MCF 10A (cell line): ENCODE data around the gene TRIM8. TPM values are rescaled to one million over a fixed set of nuclear protein-coding genes. Genes with fewer than 3 reads are reported as not detected.
A peak's percentile ranks its signal among the peaks of the same experiment; 100 is the strongest.

ENCODE experiments used
- BruUV-seq: library from RNA; stranded (reverse); fragments of 400-500 nt; replicated peaks from 2 replicates; lab custom pipeline; 2021; lab: Mats Ljungman, UMichigan
- CTCF ChIA-PET: fragments of 300-600 bp; sonication (Branson Sonifier 250); formaldehyde crosslinking; extraction: SDS; loops from one replicate; lab custom pipeline; 2021; ENCODE audit warnings: antibody characterized with exemption, inconsistent platforms; lab: Yijun Ruan, JAX
- POLR2A ChIA-PET: fragments of 300-600, 350-650 bp; sonication (Branson Sonifier 250); formaldehyde crosslinking; extraction: SDS; loops from one replicate; lab custom pipeline; 2020; ENCODE audit warnings: antibody characterized with exemption, inconsistent platforms; lab: Yijun Ruan, JAX
- DNase-seq: peaks from one replicate; pipeline ENCODE4 v3.0.0-alpha.2; 2018; ENCODE audit not compliant: unreplicated experiment
- H3K27ac Mint-ChIP-seq: one replicate; pipeline ENCODE4 v1.8.0; 2022; ENCODE audit warnings: mild to moderate bottlenecking, low read depth, mixed read lengths; ENCODE audit not compliant: unreplicated experiment
- H3K27me3 Mint-ChIP-seq: one replicate; pipeline ENCODE4 v1.8.0; 2022; ENCODE audit warnings: mixed read lengths; ENCODE audit not compliant: insufficient read depth, unreplicated experiment
- H3K36me3 Mint-ChIP-seq: one replicate; pipeline ENCODE4 v1.8.0; 2022; ENCODE audit warnings: mild to moderate bottlenecking, moderate library complexity, mixed read lengths; ENCODE audit not compliant: insufficient read depth, unreplicated experiment
- H3K4me1 Mint-ChIP-seq: one replicate; pipeline ENCODE4 v1.8.0; 2022; ENCODE audit warnings: mixed read lengths; ENCODE audit not compliant: insufficient read depth, unreplicated experiment
- H3K4me3 Mint-ChIP-seq: one replicate; pipeline ENCODE4 v1.8.0; 2022; ENCODE audit warnings: mild to moderate bottlenecking, moderate library complexity, mixed read lengths; ENCODE audit not compliant: unreplicated experiment
- H3K9me3 Mint-ChIP-seq: one replicate; pipeline ENCODE4 v1.8.0; 2022; ENCODE audit warnings: mixed read lengths; ENCODE audit not compliant: unreplicated experiment
- intact Hi-C: fragments of 100-400 bp; cut with micrococcal nuclease; formaldehyde crosslinking; loops from 2 replicates; pipeline ENCODE4 v1.14.1; 2022
- total RNA-seq: library from RNA; stranded (reverse); gene quantifications from 2 replicates; pipeline ENCODE4 v1.2.3, GENCODE V29; 2022
- TF ChIP-seq, protein P1 (sequence below): fragments of 200-600 bp; IDR thresholded peaks from one replicate; pipeline ENCODE4 v1.8.0; 2022; ENCODE audit warnings: antibody characterized with exemption, mild to moderate bottlenecking; ENCODE audit not compliant: unreplicated experiment

TRIM8 gene
- total RNA-seq, 1 experiment from 2014 or later, result 78.1 TPM

DNA sequence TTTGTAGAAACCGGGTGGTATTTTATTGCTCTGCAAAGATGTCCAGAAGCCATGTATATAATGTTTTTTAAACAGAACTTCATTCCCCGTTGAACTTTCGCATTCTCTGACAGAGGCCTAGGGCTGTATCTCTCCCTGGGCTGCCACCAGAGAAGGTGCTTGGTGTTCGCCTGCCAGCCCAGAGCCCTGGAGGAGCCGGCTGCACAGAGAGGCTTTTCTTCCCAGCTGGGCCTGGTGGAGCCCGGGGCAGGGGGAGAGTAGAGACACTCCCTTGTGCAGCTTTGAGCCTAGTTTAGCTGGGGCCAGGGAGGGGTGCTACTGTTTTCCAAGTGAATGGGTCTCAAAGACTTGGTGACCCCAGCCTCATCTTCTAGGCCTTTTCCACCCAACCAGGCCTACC lies 13.6 kb upstream of the TRIM8 start:
- CTCF ChIA-PET, result interaction anchor here (0.8 kb wide), 1 partner anchor 25 kb away, joined by 3 read pairs; no protein-coding TSS in a partner anchor
- H3K36me3 Mint-ChIP-seq, result no peaks in the 10 kb centered on the region
- H3K27ac Mint-ChIP-seq, result peak overlapping the region; percentile 53
- no peaks in the 10 kb centered on the region for H3K9me3 Mint-ChIP-seq
- DNase-seq, result no peak
- H3K27me3 Mint-ChIP-seq, result no peaks in the 10 kb centered on the region
- H3K4me3 Mint-ChIP-seq, result no peak overlapping the region
- peaks cover 47% of the 10 kb centered on the region for H3K4me1 Mint-ChIP-seq
- intact Hi-C loops, result no loop called here
- no TSS peak for BruUV-seq
- TF ChIP-seq, protein P1, sequence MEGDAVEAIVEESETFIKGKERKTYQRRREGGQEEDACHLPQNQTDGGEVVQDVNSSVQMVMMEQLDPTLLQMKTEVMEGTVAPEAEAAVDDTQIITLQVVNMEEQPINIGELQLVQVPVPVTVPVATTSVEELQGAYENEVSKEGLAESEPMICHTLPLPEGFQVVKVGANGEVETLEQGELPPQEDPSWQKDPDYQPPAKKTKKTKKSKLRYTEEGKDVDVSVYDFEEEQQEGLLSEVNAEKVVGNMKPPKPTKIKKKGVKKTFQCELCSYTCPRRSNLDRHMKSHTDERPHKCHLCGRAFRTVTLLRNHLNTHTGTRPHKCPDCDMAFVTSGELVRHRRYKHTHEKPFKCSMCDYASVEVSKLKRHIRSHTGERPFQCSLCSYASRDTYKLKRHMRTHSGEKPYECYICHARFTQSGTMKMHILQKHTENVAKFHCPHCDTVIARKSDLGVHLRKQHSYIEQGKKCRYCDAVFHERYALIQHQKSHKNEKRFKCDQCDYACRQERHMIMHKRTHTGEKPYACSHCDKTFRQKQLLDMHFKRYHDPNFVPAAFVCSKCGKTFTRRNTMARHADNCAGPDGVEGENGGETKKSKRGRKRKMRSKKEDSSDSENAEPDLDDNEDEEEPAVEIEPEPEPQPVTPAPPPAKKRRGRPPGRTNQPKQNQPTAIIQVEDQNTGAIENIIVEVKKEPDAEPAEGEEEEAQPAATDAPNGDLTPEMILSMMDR, result no peak
- POLR2A ChIA-PET, result no interaction called here

GRCh38 chr10:102631525-102632393 lies 12.5 kb upstream of the TRIM8 start:
- Mint-ChIP-seq H3K4me3 (no peak overlapping the region), H3K27me3 (no peaks in the 10 kb centered on the region), H3K9me3 (no peaks in the 10 kb centered on the region), H3K4me1 (peaks cover 45% of the 10 kb centered on the region), H3K27ac (peak overlapping the region; percentile 20), H3K36me3 (no peaks in the 10 kb centered on the region)
- intact Hi-C loops, result no loop called here
- ChIA-PET CTCF (interaction anchor here (0.7 kb wide), 1 partner anchor 461 kb away, joined by 3 read pairs; no protein-coding TSS in a partner anchor), POLR2A (interaction anchor here (0.6 to 1.7 kb wide), 3 partner anchors 10 to 112 kb away, joined by 3 to 8 read pairs (median 3); partner anchors contain the start of gene WBP1L)
- no peak for DNase-seq
- no TSS peak for BruUV-seq
- TF ChIP-seq, protein P1, result no peak

DNA sequence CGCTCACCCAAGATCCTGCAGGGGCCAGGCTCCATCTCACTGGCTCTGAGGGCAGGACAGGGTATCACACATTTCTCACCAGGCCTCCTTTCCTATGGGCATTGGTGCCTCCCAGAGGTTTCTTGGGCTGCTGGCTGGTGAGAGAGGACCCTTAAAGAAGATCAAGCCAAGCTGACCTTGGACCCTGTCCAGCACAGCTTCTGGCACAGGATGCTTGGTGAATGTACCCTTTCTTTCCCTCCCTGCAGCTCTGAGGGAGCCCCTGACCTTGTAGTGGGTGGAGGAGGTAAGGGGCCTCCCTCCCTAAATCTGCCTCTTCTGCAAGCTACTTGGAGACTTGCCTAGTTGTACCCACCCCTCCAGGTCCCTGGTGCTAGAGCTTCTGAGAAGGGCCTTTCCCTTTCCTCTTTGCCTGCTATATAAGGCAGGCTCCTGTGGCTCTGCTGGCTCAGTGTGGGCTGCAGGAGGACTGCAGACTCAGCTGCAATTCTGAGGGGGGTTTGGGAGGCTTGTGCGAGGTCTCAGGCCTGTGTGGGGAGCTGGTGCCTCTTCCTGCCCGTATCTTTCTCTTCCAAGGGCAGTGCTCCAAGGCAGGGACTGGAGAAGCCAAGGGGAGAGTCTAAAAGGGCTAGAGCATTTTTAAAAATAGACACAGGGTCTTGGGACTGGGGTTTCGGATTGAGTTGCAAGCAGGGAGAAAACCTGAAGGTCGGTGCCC lies 11.7 kb upstream of the TRIM8 start:
- H3K9me3 Mint-ChIP-seq, result no peaks in the 10 kb centered on the region
- no peaks in the 10 kb centered on the region for H3K27me3 Mint-ChIP-seq
- H3K4me1 Mint-ChIP-seq, result peaks cover 44% of the 10 kb centered on the region
- H3K4me3 Mint-ChIP-seq, result no peak overlapping the region
- TF ChIP-seq, protein P1, result no peak
- CTCF ChIA-PET, result interaction anchor here (0.6 to 0.7 kb wide), 2 partner anchors 33 to 461 kb away, joined by 3 read pairs; no protein-coding TSS in a partner anchor
- POLR2A ChIA-PET, result interaction anchor here (0.6 to 1.7 kb wide), 3 partner anchors 9 to 111 kb away, joined by 3 to 8 read pairs (median 3); partner anchors contain the start of gene WBP1L
- BruUV-seq, result no TSS peak
- no peak for DNase-seq
- H3K27ac Mint-ChIP-seq, result peak overlapping the region; percentile 12
- H3K36me3 Mint-ChIP-seq, result no peaks in the 10 kb centered on the region
- intact Hi-C loops, result no loop called here

- ChIA-PET POLR2A (interaction anchor here (1.7 kb wide), 1 partner anchor 8 kb away, joined by 8 read pairs; no protein-coding TSS in a partner anchor), CTCF (interaction anchor here (0.6 kb wide), 1 partner anchor 136 kb away, joined by 3 read pairs; no protein-coding TSS in a partner anchor)
- intact Hi-C loops, result no loop called here
- peaks cover 38% of the 10 kb centered on the region for H3K4me1 Mint-ChIP-seq
- no peaks in the 10 kb centered on the region for H3K36me3 Mint-ChIP-seq
- no TSS peak for BruUV-seq
- peak overlapping the region; percentile 12 for H3K27ac Mint-ChIP-seq
- H3K9me3 Mint-ChIP-seq, result no peaks in the 10 kb centered on the region
- H3K27me3 Mint-ChIP-seq, result no peaks in the 10 kb centered on the region
- no peak overlapping the region for H3K4me3 Mint-ChIP-seq
- TF ChIP-seq, protein P1, result no peak
- peak; percentile 38 for DNase-seq
These were observed 11.0 kb upstream of the TRIM8 start for GRCh38 chr10:102633287-102633686.
